K562 (cell line): ENCODE measurements around the gene AKNAD1. TPM values are rescaled to one million over a fixed set of nuclear protein-coding genes. Genes with fewer than 3 reads are reported as not detected.
A peak's percentile ranks its signal among the peaks of the same experiment; 100 is the strongest.

Source experiments
- ATAC-seq: fragments of 200-7000 bp; cut with Tn5 transposase; 3 replicates; pipeline ENCODE4 v1.9.1; 2020; ENCODE audit warnings: moderate library complexity
- BruUV-seq: library from RNA; stranded (reverse); fragments of 400-500 nt; replicated peaks from 2 replicates; lab custom pipeline; 2021; lab: Mats Ljungman, UMichigan
- CTCF ChIA-PET: fragments of 300-600 bp; formaldehyde crosslinking; extraction: SDS; loops from one replicate; lab custom pipeline; 2021; ENCODE audit warnings: low intra/inter-chr PET ratio; lab: Yijun Ruan, JAX
- POLR2A ChIA-PET: fragments of 300-600, 350-650 bp; sonication (Branson Sonifier 250); formaldehyde crosslinking; extraction: SDS; loops from one replicate; lab custom pipeline; 2021; ENCODE audit warnings: antibody characterized with exemption, inconsistent platforms; lab: Yijun Ruan, JAX
- DNase-seq, 4 experiments: peaks; one replicate each; pipeline versions ENCODE4 v3.0.0 to v3.0.0-alpha.2; 2011 to 2018; ENCODE audit warnings: low spot score in 3 of 4, mixed read lengths in 3 of 4; ENCODE audit errors: extremely low read depth in 1 of 4
- FAIRE-seq: peaks from 2 replicates; lab custom pipeline; 2011; peaks lifted over from hg19 to GRCh38; lab: Jason Lieb, UNC
- H2AFZ ChIP-seq: 2 replicates; pipeline ENCODE4 v1.6.0; 2011; ENCODE audit warnings: low read depth, low read length, control low read depth, inconsistent platforms
- H3K27ac ChIP-seq: fragments of 200-600 bp; 3 replicates; pipeline ENCODE4 v1.8.0; 2011; ENCODE audit warnings: low read depth, mild to moderate bottlenecking, control low read depth, inconsistent platforms, low read length, moderate library complexity, mixed read lengths; ENCODE audit errors: extremely low read depth
- H3K27me3 ChIP-seq, 2 experiments: fragments of 300-600 bp in 1 of 2; 2 replicates in 1 of 2; 3 replicates in 1 of 2; pipeline versions ENCODE4 v1.6.0 to v1.8.0; 2011; ENCODE audit warnings: inconsistent platforms in 2 of 2, low read length in 2 of 2, mild to moderate bottlenecking in 1 of 2, mixed read lengths in 1 of 2, moderate library complexity in 1 of 2; ENCODE audit not compliant: control insufficient read depth in 2 of 2, insufficient read depth in 2 of 2
- H3K36me3 ChIP-seq: fragments of 300-600 bp; 3 replicates; pipeline ENCODE4 v1.8.0; 2011; ENCODE audit warnings: mild to moderate bottlenecking, low read length, inconsistent platforms; ENCODE audit not compliant: control insufficient read depth, insufficient read depth
- H3K4me1 ChIP-seq, 2 experiments: fragments of 200-600 bp in 1 of 2; replicated peaks in 1 of 2; 2 replicates in 1 of 2; 3 replicates in 1 of 2; pipeline versions ENCODE4 v1.5.1 to v1.8.0; 2011; ENCODE audit warnings: inconsistent platforms in 2 of 2, low read length in 2 of 2, mild to moderate bottlenecking in 1 of 2, mixed read lengths in 1 of 2, moderate library complexity in 1 of 2; ENCODE audit not compliant: control insufficient read depth in 2 of 2, insufficient read depth in 2 of 2
- H3K4me2 ChIP-seq: 2 replicates; pipeline ENCODE4 v1.6.1; 2011; ENCODE audit warnings: low read length, control low read depth, inconsistent platforms, mixed read lengths; ENCODE audit not compliant: insufficient read depth
- H3K4me3 ChIP-seq: fragments of 200-600 bp; sonication (generic), shearing (Covaris generic); 2 replicates; pipeline ENCODE4 v1.5.1; 2016; ENCODE audit warnings: control low read depth, inconsistent platforms
- H3K79me2 ChIP-seq: fragments of 200-600 bp; 3 replicates; pipeline ENCODE4 v1.8.0; 2011; ENCODE audit warnings: low read length, inconsistent platforms; ENCODE audit not compliant: control insufficient read depth, insufficient read depth
- H3K9ac ChIP-seq, 2 experiments: 2 replicates each; pipeline versions ENCODE4 v1.6.0 to v1.6.1; 2011; ENCODE audit warnings: low read depth in 2 of 2, low read length in 2 of 2, control low read depth in 1 of 2, inconsistent platforms in 1 of 2, mild to moderate bottlenecking in 1 of 2, mixed read lengths in 1 of 2; ENCODE audit not compliant: insufficient read depth in 1 of 2
- H3K9me1 ChIP-seq: one replicate; pipeline ENCODE4 v1.6.0; 2011; ENCODE audit warnings: inconsistent platforms, mild to moderate bottlenecking, low read length, moderate library complexity; ENCODE audit not compliant: control insufficient read depth, insufficient read depth
- H3K9me3 ChIP-seq: replicated peaks from 2 replicates; pipeline ENCODE4 v1.5.1; 2011; ENCODE audit warnings: low read depth, low read length, inconsistent platforms; ENCODE audit not compliant: control insufficient read depth, insufficient read depth
- H4K20me1 ChIP-seq: replicated peaks from 2 replicates; pipeline ENCODE4 v1.6.1; 2011; ENCODE audit warnings: low read length, inconsistent platforms, mixed read lengths; ENCODE audit not compliant: control insufficient read depth, insufficient read depth
- CEBPB ChIP-seq: fragments of 450-650 bp; IDR thresholded peaks from 2 replicates; pipeline ENCODE4 v1.6.1; 2016; ENCODE audit warnings: missing genetic modification characterization, missing compliant biosample characterization
- WGBS: fragments of 100-300 bp; shearing (Covaris generic); methylation state at CpG from one replicate; pipeline ENCODE4 v1.1.6; 2016; ENCODE audit warnings: low coverage, mixed read lengths; ENCODE audit not compliant: insufficient coverage; ENCODE audit errors: missing lambda C conversion rate; 5-methylcytosine and 5-hydroxymethylcytosine counted together
- in situ Hi-C: fragments of 300-500 bp; cut with MboI; formaldehyde crosslinking; loops from 4 replicates; pipeline ENCODE4 v1.15.0; 2018; ENCODE audit warnings: inconsistent platforms, mixed read lengths
- intact Hi-C: fragments of 100-400 bp; cut with micrococcal nuclease; formaldehyde crosslinking; loops from 2 replicates; pipeline ENCODE4 v1.14.2; 2022
- polyA plus RNA-seq, 8 experiments: library from polyadenylated mRNA; depleted of rRNA in 4 of 8; stranded (reverse) in 5 of 8; unstranded in 3 of 8; fragments of >200 nt; fragmentation: Nextera tagmentation in 2 of 8; fragmentation: Illumina TruSeq in 1 of 8; extraction: Ambion mirVana in 2 of 8; extraction: Trizol in 1 of 8; gene quantifications; 2 replicates each; pipeline versions ENCODE4 v1.2.1 to v1.2.3, GENCODE V29; 2011 to 2014; ENCODE audit warnings: inconsistent platforms in 1 of 8, missing spikeins in 1 of 8
- total RNA-seq, 7 experiments: library from RNA; depleted of rRNA in 6 of 7; stranded (reverse); fragments of >200 nt in 6 of 7; fragmentation: Illumina TruSeq in 2 of 7; extraction: Trizol in 2 of 7; gene quantifications; 2 replicates each; pipeline versions ENCODE4 v1.2.1 to v1.2.3, GENCODE V29; 2011 to 2021; ENCODE audit warnings: low replicate concordance in 1 of 7
- TF ChIP-seq, protein P1 (sequence below), 2 experiments: fragments of 450-650 bp; IDR thresholded peaks; 2 replicates each; pipeline ENCODE4 v1.6.1; 2018; ENCODE audit warnings: mild to moderate bottlenecking in 2 of 2, low read depth in 1 of 2; ENCODE audit not compliant: partially characterized antibody in 2 of 2

The AKNAD1 gene
- total and polyA plus RNA-seq, 9 of the 15 experiments (the other 6 are each of a cell fraction or from before 2014, with no cell fraction given): 0.13 to 0.30 TPM; not detected in 7

DNA sequence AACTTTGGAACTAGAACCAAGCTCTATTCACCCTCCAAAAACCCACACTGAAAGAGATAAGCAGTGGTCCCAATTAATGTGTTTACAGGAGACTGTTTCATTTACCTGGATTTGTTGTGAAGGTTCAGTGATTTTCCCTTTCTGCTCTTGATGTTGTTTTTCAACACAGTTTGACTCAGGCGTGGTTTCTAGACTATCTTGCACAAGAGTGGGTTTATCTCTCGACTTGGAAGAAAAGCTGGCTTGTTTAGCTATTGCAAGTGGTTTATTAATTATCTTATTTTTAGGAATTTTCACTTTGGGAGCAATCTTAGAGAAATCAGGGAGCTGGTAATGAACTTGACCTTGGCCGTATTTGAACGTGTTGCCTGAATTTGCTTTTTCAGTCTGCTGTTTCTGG is 5.3 kb downstream of the AKNAD1 start:
- POLR2A ChIA-PET: interaction anchor here (0.9 to 1.2 kb wide), 2 partner anchors 10 to 14 kb away, joined by 3 to 5 read pairs; no protein-coding TSS in a partner anchor
- no peak for ATAC-seq
- Histone ChIP-seq H3K36me3 (no peaks in the 10 kb centered on the region), H3K9ac (no peak overlapping the region), H3K27me3 (peaks cover 15 to 18% of the 10 kb centered on the region in 2 experiments; a peak in 3 of 5 replicates), H3K4me2 (no peak overlapping the region), H3K4me3 (no peak overlapping the region), H4K20me1 (no peaks in the 10 kb centered on the region), H3K79me2 (no peaks in the 10 kb centered on the region), H3K27ac (no peak overlapping the region), H3K9me3 (no peaks in the 10 kb centered on the region), H2AFZ (no peak overlapping the region), H3K4me1 (no peaks in the 10 kb centered on the region), H3K9me1 (no peaks in the 10 kb centered on the region)
- 12% methylated on average over 4 of the region's 4 CpGs for WGBS
- DNase-seq: no peak
- no peak for FAIRE-seq
- intact Hi-C loops (no loop called here), in situ Hi-C loops (no loop called here)
- CTCF ChIA-PET: no interaction called here
- BruUV-seq: no TSS peak
- TF ChIP-seq CEBPB (tag): 0 out of 2 replicates have a peak, but pooled peaks have one; percentile 7
- TF ChIP-seq, protein P1, sequence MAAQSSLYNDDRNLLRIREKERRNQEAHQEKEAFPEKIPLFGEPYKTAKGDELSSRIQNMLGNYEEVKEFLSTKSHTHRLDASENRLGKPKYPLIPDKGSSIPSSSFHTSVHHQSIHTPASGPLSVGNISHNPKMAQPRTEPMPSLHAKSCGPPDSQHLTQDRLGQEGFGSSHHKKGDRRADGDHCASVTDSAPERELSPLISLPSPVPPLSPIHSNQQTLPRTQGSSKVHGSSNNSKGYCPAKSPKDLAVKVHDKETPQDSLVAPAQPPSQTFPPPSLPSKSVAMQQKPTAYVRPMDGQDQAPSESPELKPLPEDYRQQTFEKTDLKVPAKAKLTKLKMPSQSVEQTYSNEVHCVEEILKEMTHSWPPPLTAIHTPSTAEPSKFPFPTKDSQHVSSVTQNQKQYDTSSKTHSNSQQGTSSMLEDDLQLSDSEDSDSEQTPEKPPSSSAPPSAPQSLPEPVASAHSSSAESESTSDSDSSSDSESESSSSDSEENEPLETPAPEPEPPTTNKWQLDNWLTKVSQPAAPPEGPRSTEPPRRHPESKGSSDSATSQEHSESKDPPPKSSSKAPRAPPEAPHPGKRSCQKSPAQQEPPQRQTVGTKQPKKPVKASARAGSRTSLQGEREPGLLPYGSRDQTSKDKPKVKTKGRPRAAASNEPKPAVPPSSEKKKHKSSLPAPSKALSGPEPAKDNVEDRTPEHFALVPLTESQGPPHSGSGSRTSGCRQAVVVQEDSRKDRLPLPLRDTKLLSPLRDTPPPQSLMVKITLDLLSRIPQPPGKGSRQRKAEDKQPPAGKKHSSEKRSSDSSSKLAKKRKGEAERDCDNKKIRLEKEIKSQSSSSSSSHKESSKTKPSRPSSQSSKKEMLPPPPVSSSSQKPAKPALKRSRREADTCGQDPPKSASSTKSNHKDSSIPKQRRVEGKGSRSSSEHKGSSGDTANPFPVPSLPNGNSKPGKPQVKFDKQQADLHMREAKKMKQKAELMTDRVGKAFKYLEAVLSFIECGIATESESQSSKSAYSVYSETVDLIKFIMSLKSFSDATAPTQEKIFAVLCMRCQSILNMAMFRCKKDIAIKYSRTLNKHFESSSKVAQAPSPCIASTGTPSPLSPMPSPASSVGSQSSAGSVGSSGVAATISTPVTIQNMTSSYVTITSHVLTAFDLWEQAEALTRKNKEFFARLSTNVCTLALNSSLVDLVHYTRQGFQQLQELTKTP (IDR thresholded peaks at IDR 0.05; ENCODE audit: low read depth in 1 of 2, partially characterized antibody in 2 of 2): no peak
